WTC11 (cell line): ENCODE results near the gene ARSJ. TPM values are rescaled to one million over a fixed set of nuclear protein-coding genes. Genes with fewer than 3 reads are reported as not detected.
A peak's percentile ranks its signal among the peaks of the same experiment; 100 is the strongest.

ENCODE experiments used
- ATAC-seq: fragments of 200-7000 bp; cut with Tn5 transposase; 2 replicates; pipeline ENCODE4 v1.10.0; 2021; ENCODE audit warnings: mild to moderate bottlenecking, moderate library complexity
- CTCF ChIA-PET: fragments of 300-600 bp; sonication (Branson Sonifier 250); formaldehyde crosslinking; loops from one replicate; lab custom pipeline; 2021; ENCODE audit warnings: antibody characterized with exemption; lab: Charles Lee
- POLR2A ChIA-PET: fragments of 350-600 bp; sonication (Branson Sonifier 250); formaldehyde crosslinking; loops from one replicate; lab custom pipeline; 2021; ENCODE audit warnings: antibody characterized with exemption; lab: Charles Lee
- DNase-seq: peaks from one replicate; pipeline ENCODE4 v3.0.0; 2021; ENCODE audit warnings: low spot score
- H3K27ac Mint-ChIP-seq: 2 replicates; pipeline ENCODE4 v1.8.0; 2021; ENCODE audit warnings: mixed read lengths
- H3K27me3 Mint-ChIP-seq: 2 replicates; pipeline ENCODE4 v1.8.0; 2021; ENCODE audit warnings: low read depth, mild to moderate bottlenecking, moderate library complexity, mixed read lengths
- H3K36me3 Mint-ChIP-seq: 2 replicates; pipeline ENCODE4 v1.8.0; 2021; ENCODE audit warnings: mixed read lengths
- H3K4me1 Mint-ChIP-seq: 2 replicates; pipeline ENCODE4 v1.8.0; 2022; ENCODE audit warnings: mixed read lengths
- H3K4me3 Mint-ChIP-seq: 2 replicates; pipeline ENCODE4 v1.8.0; 2021; ENCODE audit warnings: mild to moderate bottlenecking, moderate library complexity, mixed read lengths
- H3K9me3 Mint-ChIP-seq: 2 replicates; pipeline ENCODE4 v1.8.0; 2021; ENCODE audit warnings: mixed read lengths
- EMX1 ChIP-seq: fragments of 250-450 bp; sonication (Bioruptor Pico); IDR thresholded peaks from 2 replicates; pipeline ENCODE4 v1.8.0; 2021; ENCODE audit warnings: mild to moderate bottlenecking
- FOXK1 ChIP-seq: sonication (generic); formaldehyde crosslinking; IDR thresholded peaks from 2 replicates; pipeline ENCODE4 v1.8.0; 2022; ENCODE audit warnings: mild to moderate bottlenecking, moderate library complexity, missing genetic modification reagents
- GABPB1 ChIP-seq: sonication (generic); formaldehyde crosslinking; IDR thresholded peaks from 2 replicates; pipeline ENCODE4 v1.8.1; 2023; ENCODE audit warnings: mild to moderate bottlenecking, missing genetic modification reagents
- GTF2I ChIP-seq: fragments of 250-450 bp; sonication (Bioruptor Pico); conservative IDR thresholded peaks from 2 replicates; pipeline ENCODE4 v1.4.0; 2021; ENCODE audit warnings: mild to moderate bottlenecking
- HMGA2 ChIP-seq: fragments of 250-450 bp; sonication (Bioruptor Pico); IDR thresholded peaks from 2 replicates; pipeline ENCODE4 v1.4.0; 2021; ENCODE audit warnings: mild to moderate bottlenecking, moderate library complexity
- JUN ChIP-seq: sonication (generic); formaldehyde crosslinking; IDR thresholded peaks from 2 replicates; pipeline ENCODE4 v1.8.0; 2023; ENCODE audit warnings: mild to moderate bottlenecking, missing genetic modification reagents
- KAT7 ChIP-seq: sonication (generic); formaldehyde crosslinking; IDR thresholded peaks from 2 replicates; pipeline ENCODE4 v1.8.1; 2023; ENCODE audit warnings: missing genetic modification reagents, mild to moderate bottlenecking, borderline replicate concordance
- ZNF232 ChIP-seq: sonication (generic); formaldehyde crosslinking; IDR thresholded peaks from 2 replicates; pipeline ENCODE4 v1.8.0; 2022; ENCODE audit warnings: mild to moderate bottlenecking, missing genetic modification reagents
- ZNF671 ChIP-seq: fragments of 250-450 bp; sonication (Bioruptor Pico); IDR thresholded peaks from 2 replicates; pipeline ENCODE4 v1.8.0; 2021; ENCODE audit warnings: mild to moderate bottlenecking
- total RNA-seq: library from RNA; stranded (reverse); gene quantifications from 3 replicates; pipeline ENCODE4 v1.2.3, GENCODE V29; 2021
- TF ChIP-seq, protein P1 (sequence below): sonication (generic); formaldehyde crosslinking; IDR thresholded peaks from 2 replicates; pipeline ENCODE4 v1.8.1; 2023; ENCODE audit warnings: mild to moderate bottlenecking, missing genetic modification reagents, moderate library complexity
- TF ChIP-seq, protein P2 (sequence below): sonication (generic); formaldehyde crosslinking; IDR thresholded peaks from 2 replicates; pipeline ENCODE4 v1.8.1; 2022; ENCODE audit warnings: mild to moderate bottlenecking, moderate library complexity, missing genetic modification reagents
- TF ChIP-seq, protein P3 (sequence below): sonication (generic); formaldehyde crosslinking; IDR thresholded peaks from 2 replicates; pipeline ENCODE4 v1.8.0; 2022; ENCODE audit warnings: mild to moderate bottlenecking, missing genetic modification reagents
- TF ChIP-seq, protein P4 (sequence below): fragments of 250-450 bp; sonication (Bioruptor Pico); IDR thresholded peaks from 2 replicates; pipeline ENCODE4 v2.1.2; 2022; ENCODE audit warnings: mild to moderate bottlenecking, moderate library complexity
- TF ChIP-seq, protein P5 (sequence below): sonication (generic); formaldehyde crosslinking; IDR thresholded peaks from 2 replicates; pipeline ENCODE4 v1.8.1; 2023; ENCODE audit warnings: mild to moderate bottlenecking, missing genetic modification reagents
- TF ChIP-seq, protein P6 (sequence below): sonication (generic); formaldehyde crosslinking; IDR thresholded peaks from 2 replicates; pipeline ENCODE4 v1.8.1; 2022; ENCODE audit warnings: low read depth, missing genetic modification reagents, borderline replicate concordance

ARSJ gene
- total RNA-seq, 1 experiment from 2014 or later, result 6.6 TPM

DNA sequence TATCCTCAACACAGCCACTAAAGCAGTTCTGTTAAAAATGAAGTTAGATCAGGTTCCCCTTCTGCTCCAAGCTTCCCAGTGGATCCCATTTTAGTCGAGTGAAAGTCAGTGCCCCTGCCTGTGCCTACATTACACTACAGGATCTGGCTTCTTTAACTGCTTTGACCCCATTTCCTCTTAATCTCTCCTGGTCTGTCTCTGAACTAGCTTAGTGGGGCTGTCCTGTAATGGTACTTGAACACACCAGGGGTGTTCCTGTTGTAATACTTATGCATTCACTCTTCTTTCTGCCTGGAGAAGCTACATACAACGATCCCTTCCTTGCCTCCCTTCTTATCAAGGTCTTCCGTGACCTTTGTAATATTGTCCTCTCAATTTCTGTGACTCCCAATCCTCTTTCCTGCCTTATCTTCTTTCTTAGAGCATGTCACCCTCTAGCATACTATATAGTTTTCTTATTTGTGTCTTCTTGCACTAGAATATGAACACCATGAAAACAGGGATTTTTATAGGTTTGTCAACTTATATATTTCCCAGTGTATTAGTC lies 16.7 kb downstream of the ARSJ start:
- CTCF ChIA-PET, result no interaction called here
- no peaks in the 10 kb centered on the region for H3K27me3 Mint-ChIP-seq

DNA sequence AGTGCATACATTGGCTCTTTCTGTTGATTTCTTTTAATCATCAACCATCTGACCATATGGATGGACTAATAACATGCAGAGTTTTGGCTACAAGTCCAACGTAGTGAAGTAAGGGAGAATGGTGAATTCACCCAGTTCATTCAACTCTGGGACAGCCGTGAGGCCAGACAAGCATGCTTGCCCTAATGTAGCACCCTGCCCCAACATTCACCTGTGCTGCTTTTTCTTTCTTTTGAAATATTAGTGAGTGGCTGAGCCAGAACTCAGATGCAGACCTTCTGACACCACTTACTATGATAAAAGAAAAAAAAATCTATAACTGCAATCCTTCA lies 17.5 kb downstream of the ARSJ start:
- ATAC-seq (no peak), DNase-seq (no peak)
- no peak for TF ChIP-seq FOXK1
- no peak for TF ChIP-seq ZNF232 (CRISPR knock-in tag)
- TF ChIP-seq, protein P1, sequence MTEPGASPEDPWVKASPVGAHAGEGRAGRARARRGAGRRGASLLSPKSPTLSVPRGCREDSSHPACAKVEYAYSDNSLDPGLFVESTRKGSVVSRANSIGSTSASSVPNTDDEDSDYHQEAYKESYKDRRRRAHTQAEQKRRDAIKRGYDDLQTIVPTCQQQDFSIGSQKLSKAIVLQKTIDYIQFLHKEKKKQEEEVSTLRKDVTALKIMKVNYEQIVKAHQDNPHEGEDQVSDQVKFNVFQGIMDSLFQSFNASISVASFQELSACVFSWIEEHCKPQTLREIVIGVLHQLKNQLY (CRISPR knock-in tag), result no peak
- no peak for TF ChIP-seq KAT7 (CRISPR knock-in tag)
- TF ChIP-seq, protein P2, sequence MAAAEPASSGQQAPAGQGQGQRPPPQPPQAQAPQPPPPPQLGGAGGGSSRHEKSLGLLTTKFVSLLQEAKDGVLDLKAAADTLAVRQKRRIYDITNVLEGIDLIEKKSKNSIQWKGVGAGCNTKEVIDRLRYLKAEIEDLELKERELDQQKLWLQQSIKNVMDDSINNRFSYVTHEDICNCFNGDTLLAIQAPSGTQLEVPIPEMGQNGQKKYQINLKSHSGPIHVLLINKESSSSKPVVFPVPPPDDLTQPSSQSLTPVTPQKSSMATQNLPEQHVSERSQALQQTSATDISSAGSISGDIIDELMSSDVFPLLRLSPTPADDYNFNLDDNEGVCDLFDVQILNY, result no peak
- TF ChIP-seq, protein P3, sequence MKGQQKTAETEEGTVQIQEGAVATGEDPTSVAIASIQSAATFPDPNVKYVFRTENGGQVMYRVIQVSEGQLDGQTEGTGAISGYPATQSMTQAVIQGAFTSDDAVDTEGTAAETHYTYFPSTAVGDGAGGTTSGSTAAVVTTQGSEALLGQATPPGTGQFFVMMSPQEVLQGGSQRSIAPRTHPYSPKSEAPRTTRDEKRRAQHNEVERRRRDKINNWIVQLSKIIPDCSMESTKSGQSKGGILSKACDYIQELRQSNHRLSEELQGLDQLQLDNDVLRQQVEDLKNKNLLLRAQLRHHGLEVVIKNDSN (CRISPR knock-in tag), result no peak
- TF ChIP-seq EMX1 (CRISPR knock-in tag), result no peak
- H3K9me3 Mint-ChIP-seq, result peaks cover 6% of the 10 kb centered on the region
- H3K27me3 Mint-ChIP-seq, result no peaks in the 10 kb centered on the region
- CTCF ChIA-PET, result no interaction called here
- no peak overlapping the region for H3K4me3 Mint-ChIP-seq
- H3K27ac Mint-ChIP-seq, result no peak overlapping the region
- peaks cover 15% of the 10 kb centered on the region for H3K4me1 Mint-ChIP-seq
- POLR2A ChIA-PET, result no interaction called here
- H3K36me3 Mint-ChIP-seq, result no peaks in the 10 kb centered on the region; the same call in 1 of the 2 replicates

More for the DNA sequence above, 16.7 kb downstream of the ARSJ start:
- H3K27ac Mint-ChIP-seq, result no peak overlapping the region
- DNase-seq (no peak), ATAC-seq (peak; percentile 68)
- TF ChIP-seq HMGA2 (CRISPR knock-in tag) (no peak), GTF2I (no peak), ZNF671 (no peak), JUN (CRISPR knock-in tag) (no peak)
- TF ChIP-seq, protein P4, sequence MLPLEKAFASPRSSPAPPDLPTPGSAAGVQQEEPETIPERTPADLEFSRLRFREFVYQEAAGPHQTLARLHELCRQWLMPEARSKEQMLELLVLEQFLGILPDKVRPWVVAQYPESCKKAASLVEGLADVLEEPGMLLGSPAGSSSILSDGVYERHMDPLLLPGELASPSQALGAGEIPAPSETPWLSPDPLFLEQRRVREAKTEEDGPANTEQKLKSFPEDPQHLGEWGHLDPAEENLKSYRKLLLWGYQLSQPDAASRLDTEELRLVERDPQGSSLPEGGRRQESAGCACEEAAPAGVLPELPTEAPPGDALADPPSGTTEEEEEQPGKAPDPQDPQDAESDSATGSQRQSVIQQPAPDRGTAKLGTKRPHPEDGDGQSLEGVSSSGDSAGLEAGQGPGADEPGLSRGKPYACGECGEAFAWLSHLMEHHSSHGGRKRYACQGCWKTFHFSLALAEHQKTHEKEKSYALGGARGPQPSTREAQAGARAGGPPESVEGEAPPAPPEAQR, result no peak
- TF ChIP-seq, protein P5, sequence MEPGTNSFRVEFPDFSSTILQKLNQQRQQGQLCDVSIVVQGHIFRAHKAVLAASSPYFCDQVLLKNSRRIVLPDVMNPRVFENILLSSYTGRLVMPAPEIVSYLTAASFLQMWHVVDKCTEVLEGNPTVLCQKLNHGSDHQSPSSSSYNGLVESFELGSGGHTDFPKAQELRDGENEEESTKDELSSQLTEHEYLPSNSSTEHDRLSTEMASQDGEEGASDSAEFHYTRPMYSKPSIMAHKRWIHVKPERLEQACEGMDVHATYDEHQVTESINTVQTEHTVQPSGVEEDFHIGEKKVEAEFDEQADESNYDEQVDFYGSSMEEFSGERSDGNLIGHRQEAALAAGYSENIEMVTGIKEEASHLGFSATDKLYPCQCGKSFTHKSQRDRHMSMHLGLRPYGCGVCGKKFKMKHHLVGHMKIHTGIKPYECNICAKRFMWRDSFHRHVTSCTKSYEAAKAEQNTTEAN, result no peak
- TF ChIP-seq, protein P6, sequence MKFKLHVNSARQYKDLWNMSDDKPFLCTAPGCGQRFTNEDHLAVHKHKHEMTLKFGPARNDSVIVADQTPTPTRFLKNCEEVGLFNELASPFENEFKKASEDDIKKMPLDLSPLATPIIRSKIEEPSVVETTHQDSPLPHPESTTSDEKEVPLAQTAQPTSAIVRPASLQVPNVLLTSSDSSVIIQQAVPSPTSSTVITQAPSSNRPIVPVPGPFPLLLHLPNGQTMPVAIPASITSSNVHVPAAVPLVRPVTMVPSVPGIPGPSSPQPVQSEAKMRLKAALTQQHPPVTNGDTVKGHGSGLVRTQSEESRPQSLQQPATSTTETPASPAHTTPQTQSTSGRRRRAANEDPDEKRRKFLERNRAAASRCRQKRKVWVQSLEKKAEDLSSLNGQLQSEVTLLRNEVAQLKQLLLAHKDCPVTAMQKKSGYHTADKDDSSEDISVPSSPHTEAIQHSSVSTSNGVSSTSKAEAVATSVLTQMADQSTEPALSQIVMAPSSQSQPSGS (CRISPR knock-in tag), result no peak
- H3K36me3 Mint-ChIP-seq, result no peaks in the 10 kb centered on the region; the same call in 1 of the 2 replicates
- H3K9me3 Mint-ChIP-seq, result peaks cover 6% of the 10 kb centered on the region
- H3K4me3 Mint-ChIP-seq, result no peak overlapping the region
- H3K4me1 Mint-ChIP-seq, result peaks cover 10% of the 10 kb centered on the region
- POLR2A ChIA-PET, result no interaction called here

DNA sequence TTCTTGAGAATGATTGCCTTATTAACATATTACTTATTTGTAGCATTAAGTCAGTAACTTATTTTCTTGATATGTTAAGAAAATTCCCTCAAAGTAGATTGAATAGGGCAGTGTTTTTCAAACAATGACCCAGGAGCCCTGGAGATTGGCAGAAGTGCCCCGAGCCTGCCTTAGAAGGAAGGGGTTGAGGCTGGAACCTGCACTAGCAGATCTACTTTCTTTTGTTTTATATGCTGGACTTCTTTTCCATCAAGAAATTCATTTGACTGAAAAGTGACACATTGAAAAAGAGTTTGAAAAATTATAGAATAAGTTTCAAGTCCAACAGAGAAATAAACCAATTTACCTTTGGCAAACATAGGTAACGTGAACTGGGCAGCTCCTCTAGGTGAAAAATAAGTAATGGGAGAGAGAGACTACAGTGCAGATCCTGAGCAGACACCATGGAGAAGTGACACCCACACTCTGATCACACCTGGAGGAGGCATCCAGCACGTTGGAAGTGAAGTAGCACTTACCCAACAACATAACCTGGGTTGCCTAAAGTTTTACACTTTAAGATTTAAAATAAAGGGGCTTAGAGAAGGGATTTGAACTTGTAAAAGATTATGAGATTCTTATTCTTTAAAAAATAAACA lies 18.6 kb downstream of the ARSJ start:
- Mint-ChIP-seq H3K4me1 (peaks cover 23% of the 10 kb centered on the region), H3K9me3 (peaks cover 6% of the 10 kb centered on the region)
- TF ChIP-seq GABPB1 (CRISPR knock-in tag), result no peak
- TF ChIP-seq, all 79 proteins: peak for 0
- ChIA-PET POLR2A (no interaction called here), CTCF (no interaction called here)
- ATAC-seq (no peak), DNase-seq (no peak)
- H3K4me3 Mint-ChIP-seq, result no peak overlapping the region
- H3K27me3 Mint-ChIP-seq, result no peaks in the 10 kb centered on the region
- H3K27ac Mint-ChIP-seq, result no peak overlapping the region
- no peaks in the 10 kb centered on the region; the same call in 1 of the 2 replicates for H3K36me3 Mint-ChIP-seq
